Inferior parietal cortex (tissue), 1 donor: ENCODE data around the gene REXO4.

ENCODE experiments used
- DNase-seq: peaks from one replicate; pipeline ENCODE4 v3.0.0-alpha.2; 2016; ENCODE audit errors: extremely low spot score

The REXO4 gene, protein sequence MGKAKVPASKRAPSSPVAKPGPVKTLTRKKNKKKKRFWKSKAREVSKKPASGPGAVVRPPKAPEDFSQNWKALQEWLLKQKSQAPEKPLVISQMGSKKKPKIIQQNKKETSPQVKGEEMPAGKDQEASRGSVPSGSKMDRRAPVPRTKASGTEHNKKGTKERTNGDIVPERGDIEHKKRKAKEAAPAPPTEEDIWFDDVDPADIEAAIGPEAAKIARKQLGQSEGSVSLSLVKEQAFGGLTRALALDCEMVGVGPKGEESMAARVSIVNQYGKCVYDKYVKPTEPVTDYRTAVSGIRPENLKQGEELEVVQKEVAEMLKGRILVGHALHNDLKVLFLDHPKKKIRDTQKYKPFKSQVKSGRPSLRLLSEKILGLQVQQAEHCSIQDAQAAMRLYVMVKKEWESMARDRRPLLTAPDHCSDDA

GRCh38 chr9:133417541-133418461, at the start of gene REXO4:
REXO4 (minus strand) TSS chr9:133418010; CDS start chr9:133417844, 166 bp downstream.
- DNase-seq, result peak; percentile 88

DNA sequence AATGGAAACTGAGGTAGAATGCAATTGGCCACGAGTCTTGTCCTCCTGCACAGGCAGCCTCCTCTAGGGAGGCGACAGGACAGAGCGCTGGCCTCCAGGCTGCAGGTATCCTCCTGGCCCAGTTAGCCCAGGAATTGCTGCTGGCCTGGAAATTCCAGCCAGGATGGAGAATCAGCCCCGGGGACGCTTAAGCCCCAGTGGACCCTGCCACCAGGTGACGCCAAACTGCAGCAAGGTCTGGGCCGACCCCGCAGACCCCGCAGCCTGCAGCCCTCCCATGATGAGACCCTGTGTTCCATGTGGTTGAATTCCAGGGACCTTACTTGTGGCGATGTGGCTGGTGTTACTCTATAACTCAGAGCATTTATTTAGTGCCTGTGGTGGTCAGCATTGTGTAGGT, 49.3 kb upstream of the REXO4 start:
- no peak for DNase-seq

DNA sequence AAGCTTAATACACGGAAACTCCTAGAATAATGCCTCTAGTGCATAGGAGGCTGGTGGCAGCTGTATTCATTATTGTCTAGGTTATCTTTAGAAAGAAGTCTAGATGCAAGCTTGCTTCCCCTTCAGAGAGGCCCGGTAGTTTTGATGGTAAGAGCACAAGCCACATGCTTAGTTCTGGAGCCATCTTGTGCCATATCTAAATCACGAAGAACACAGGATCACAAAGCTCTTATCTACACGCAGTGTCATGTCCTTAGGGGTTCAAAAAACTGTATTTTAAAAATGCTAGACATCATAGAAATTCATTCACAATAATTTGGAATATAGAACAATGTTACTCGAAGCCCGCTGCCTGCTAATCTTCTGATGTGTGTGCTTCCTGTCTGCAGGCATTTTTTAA, 48.2 kb upstream of the REXO4 start:
- DNase-seq, result no peak

- no peak for DNase-seq
These were observed 46.8 kb upstream of the REXO4 start for GRCh38 chr9:133464638-133465037.

DNA sequence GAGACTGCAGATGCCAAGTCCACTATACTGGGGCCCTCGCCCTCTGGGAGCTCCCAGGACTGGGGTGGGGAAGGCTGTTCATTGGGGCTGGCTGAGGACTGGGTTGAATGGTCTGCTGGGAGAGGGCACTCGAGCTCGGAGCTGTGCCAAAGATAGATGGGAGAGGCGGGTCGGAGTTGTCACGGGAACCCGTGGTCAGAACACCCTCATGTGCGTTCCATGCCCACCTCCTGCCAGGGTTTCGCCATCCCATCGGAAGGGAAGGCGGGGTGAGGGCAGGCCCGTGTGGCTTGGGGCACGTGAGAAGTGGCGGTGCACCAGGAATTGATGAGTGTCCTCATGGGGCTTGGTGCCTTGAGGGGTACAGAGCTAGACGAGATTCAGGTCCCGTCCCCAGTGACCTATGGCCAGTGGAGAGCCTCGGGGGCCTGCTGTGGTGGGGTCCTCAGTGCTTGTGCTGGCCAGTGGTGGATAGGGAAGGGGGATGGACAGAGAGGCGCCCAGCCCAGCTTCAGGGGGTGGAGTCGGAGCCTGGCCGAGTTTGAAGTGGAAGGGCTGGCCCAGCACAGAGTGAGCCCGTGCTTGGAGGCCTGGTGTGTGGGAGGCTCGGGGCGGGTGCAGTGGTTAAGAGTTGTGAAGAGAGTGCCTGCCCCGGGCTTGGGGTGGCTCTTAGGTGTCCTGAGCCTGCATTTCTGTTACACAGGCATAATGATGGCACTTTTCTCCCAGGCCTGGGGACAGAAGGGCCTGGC, 46.2 kb upstream of the REXO4 start:
- no peak for DNase-seq

DNA sequence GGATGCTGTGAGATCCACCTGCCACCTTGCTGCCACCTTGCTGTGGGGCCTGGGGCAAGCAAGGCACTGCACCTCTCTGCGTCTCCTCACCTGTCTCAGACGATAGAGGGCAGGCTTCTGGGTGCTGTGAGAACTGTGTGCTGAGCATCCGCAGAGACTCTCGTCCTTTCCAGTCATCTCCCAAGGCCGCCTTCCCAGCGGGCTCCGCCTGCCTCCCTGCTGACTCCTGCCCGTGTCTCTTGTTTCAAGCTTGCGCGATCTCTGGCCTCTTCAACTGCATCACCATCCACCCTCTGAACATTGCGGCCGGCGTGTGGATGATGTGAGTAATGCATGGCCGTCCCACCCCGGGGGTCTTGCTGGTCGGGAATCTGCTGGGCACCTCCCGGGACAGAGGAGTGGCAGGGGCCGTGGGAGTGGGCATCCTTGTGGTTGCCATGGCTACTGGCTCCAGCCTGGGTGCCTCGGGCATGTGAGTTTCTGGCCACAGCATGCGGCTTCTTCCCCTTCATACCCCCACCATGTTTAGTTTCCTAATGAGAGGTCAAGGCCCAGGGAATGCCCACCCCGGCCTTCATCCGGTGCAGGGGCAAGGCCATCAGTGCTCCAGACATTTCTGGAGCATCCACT, 45.5 kb upstream of the REXO4 start:
- no peak for DNase-seq

GRCh38 chr9:133461975-133462374, 44.2 kb upstream of the REXO4 start:
- no peak for DNase-seq

- no peak for DNase-seq
These were observed 42.8 kb upstream of the REXO4 start for GRCh38 chr9:133460405-133461175.

DNA sequence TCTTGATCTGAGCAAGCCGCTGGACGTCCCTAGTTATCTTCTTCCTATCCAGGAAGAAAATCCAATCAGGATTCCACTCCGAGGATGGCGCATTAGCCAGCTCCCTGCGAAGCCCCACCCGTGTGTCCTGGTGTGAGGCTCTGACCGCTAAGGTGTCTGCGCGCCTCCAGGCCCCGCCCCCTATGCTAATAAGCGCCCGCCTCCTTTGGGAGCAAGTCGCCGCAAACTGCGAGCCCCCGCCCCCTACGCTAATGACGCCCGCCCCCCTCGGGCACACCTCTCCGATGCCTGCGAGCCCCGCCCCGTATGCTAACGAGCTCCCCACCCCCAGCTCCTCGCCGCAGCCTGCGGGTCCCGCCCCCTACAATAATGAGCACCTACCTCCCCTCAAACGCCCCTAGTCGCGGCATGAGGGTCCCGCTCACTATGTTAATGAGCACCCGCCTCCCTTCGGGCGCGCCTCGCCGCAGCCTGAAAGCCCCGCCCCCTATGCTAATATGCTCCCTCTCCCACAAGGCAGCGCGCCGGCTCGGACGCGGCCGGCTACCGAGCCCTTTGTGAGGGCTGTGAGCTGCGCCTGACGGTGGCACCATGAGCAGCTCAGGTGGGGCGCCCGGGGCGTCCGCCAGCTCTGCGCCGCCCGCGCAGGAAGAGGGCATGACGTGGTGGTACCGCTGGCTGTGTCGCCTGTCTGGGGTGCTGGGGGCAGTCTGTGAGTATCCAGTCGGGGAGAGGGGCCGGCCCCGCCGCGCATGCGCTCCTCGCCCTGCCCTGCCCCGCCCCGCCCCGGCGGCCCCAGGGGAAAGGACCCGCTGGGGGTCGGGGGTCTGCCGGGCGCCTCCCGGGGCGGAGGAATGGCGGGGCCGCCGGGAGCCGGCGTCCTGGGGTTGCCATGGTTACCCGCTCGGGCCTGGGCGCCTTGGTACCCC, 41.9 kb upstream of the REXO4 start, which contains the start of gene CACFD1:
Gene CACFD1 (plus strand): TSS at position 503 of the 929 bp plus-strand sequence. CDS start 89 bp downstream, at position 592.
- DNase-seq, result peak; percentile 87

- DNase-seq, result no peak
These were observed 41.0 kb upstream of the REXO4 start for GRCh38 chr9:133458643-133459312.

- DNase-seq, result no peak
These were observed 39.9 kb upstream of the REXO4 start for GRCh38 chr9:133457748-133458147.

DNA sequence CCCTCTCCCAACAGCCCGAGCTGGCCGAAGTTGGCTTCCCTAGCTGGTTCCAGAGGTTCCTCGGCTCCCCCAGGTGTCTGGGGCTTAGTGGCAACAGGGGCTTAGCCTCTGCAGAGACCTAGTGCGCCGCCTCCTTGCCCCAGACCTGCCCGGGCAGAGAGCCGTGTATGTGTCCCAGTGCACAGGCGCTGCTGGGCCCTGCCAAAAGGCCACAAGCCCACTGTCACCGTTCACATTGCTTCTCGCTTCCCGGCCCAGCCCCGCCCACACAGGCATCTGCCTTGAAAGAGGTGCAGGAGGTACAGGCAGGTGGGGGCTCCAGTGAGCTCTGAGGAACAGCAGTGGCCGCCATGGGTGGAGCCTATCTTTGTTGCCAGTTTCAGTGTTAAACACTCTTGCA, 39.4 kb upstream of the REXO4 start:
- no peak for DNase-seq

DNA sequence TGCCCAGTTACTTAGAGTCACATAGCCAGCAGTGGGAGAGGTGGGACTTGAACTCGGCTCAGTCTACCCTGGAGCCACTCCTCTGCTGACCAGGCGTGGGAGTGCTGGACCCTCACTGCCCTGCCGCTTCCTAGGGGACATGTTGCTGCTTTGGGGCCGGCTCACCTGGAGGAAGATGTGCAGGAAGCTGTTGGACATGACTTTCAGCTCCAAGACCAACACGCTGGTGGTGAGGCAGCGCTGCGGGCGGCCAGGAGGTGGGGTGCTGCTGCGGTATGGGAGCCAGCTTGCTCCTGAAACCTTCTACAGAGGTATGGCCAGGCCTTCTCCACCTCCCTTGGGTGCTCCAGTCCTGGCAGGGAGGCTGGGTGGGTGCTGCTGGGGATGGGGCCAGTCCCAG, 38.6 kb upstream of the REXO4 start:
- DNase-seq, result no peak

DNA sequence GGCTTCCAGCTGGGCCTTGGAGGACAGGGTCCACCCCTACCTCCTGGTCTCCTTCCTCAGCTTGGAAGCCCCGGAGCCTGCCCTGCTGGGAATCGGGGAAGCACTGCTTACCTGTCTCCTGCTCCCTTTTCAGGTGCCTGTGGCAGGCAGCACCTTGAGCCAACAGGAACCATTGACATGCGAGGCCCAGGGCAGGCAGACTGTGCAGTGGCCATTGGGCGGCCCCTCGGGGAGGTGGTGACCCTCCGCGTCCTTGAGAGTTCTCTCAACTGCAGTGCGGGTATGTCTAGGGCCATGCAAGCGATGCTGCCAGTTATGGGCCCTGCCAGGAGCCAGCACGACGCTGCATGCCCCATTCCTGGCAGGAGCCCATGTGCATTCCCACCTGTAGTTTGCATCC, 38.1 kb upstream of the REXO4 start:
- no peak for DNase-seq

- DNase-seq, result no peak
These were observed 37.3 kb upstream of the REXO4 start for GRCh38 chr9:133454943-133455673.

DNA sequence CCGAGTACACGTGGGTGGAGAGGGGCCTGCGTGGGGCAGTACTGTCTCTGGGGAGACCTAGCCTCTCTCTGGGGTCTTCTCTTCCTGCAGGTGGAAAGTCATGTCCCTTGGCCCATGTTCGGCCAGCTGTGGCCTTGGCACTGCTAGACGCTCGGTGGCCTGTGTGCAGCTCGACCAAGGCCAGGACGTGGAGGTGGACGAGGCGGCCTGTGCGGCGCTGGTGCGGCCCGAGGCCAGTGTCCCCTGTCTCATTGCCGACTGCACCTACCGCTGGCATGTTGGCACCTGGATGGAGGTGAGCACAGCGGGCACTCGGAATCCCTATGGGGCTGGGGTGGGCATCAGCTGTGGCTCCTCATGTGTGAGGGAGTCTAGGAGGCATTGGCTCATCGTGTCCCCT, 36.5 kb upstream of the REXO4 start:
- no peak for DNase-seq

DNA sequence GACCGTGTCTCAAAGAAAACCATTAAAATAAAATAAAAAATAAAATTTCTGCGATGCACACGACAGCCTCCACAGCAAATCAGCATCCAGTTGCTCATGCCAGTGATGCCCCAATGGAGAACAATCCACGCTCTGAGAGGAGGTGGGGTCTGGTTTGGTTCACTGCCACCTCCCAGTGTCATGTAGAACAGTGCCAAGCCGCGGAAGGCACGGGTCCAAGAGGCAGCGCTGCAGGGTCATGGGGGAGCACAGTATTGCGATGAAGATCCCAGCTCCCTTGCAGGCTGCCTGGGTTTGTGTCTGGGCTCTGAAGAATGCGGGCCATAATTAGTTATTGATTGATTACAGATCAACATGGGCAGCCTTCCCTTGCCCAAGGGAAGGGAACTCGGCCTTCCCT, 35.8 kb upstream of the REXO4 start:
- DNase-seq, result no peak

DNA sequence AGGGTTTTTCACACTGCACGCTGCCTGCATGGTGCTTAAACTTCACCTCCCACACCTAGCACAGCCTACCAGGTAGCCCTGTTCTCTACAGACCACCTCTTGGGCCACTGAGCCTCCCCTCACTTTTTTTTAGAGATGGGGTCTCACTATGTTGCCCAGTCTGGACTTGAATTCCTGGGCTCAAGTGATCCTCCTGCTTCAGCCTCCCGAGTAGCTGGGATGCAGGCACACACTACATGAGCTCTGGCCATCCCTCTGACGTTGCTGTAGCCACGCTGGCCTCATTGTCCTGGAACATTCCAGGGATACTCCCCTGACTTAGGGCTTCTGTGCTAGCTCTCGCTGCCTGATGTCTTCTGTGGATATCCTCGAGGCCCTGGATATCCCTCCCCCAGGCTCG, 34.8 kb upstream of the REXO4 start:
- DNase-seq, result no peak
